K562 (cell line): ENCODE results near the gene PEX19. TPM values are rescaled to one million over a fixed set of nuclear protein-coding genes. Genes with fewer than 3 reads are reported as not detected.

ENCODE experiments used
- GATAD2B ChIP-seq: fragments of 450-650 bp; IDR thresholded peaks from 2 replicates; pipeline ENCODE4 v1.6.1; 2017; ENCODE audit warnings: mild to moderate bottlenecking, borderline replicate concordance
- RHOXF2B ChIP-seq: fragments of 250-450 bp; sonication (Bioruptor Pico); conservative IDR thresholded peaks from 2 replicates; pipeline ENCODE4 v1.5.1; 2021
- YY1 ChIP-seq, 3 experiments: IDR thresholded peaks; 2 replicates each; pipeline ENCODE4 v1.6.1; 2011; ENCODE audit warnings: low read length in 2 of 3, mild to moderate bottlenecking in 2 of 3, moderate library complexity in 2 of 3, borderline replicate concordance in 1 of 3, control low read depth in 1 of 3, low read depth in 1 of 3; ENCODE audit not compliant: insufficient read depth in 3 of 3, insufficient replicate concordance in 2 of 3, control insufficient read depth in 1 of 3, insufficient read length in 1 of 3; ENCODE audit errors: extremely low read depth in 1 of 3
- ZNF224 ChIP-seq: sonication (generic); formaldehyde crosslinking; IDR thresholded peaks from 2 replicates; pipeline ENCODE4 v1.8.0; 2022; ENCODE audit warnings: mild to moderate bottlenecking, missing genetic modification reagents
- ZNF311 ChIP-seq: fragments of 250-450 bp; sonication (Bioruptor Pico); IDR thresholded peaks from 2 replicates; pipeline ENCODE4 v1.4.0; 2020; ENCODE audit warnings: mild to moderate bottlenecking, moderate library complexity
- polyA plus RNA-seq, 8 experiments: library from polyadenylated mRNA; depleted of rRNA in 4 of 8; stranded (reverse) in 5 of 8; unstranded in 3 of 8; fragments of >200 nt; fragmentation: Nextera tagmentation in 2 of 8; fragmentation: Illumina TruSeq in 1 of 8; extraction: Ambion mirVana in 2 of 8; extraction: Trizol in 1 of 8; gene quantifications; 2 replicates each; pipeline versions ENCODE4 v1.2.1 to v1.2.3, GENCODE V29; 2011 to 2014; ENCODE audit warnings: inconsistent platforms in 1 of 8, missing spikeins in 1 of 8
- total RNA-seq, 7 experiments: library from RNA; depleted of rRNA in 6 of 7; stranded (reverse); fragments of >200 nt in 6 of 7; fragmentation: Illumina TruSeq in 2 of 7; extraction: Trizol in 2 of 7; gene quantifications; 2 replicates each; pipeline versions ENCODE4 v1.2.1 to v1.2.3, GENCODE V29; 2011 to 2021; ENCODE audit warnings: low replicate concordance in 1 of 7
- TF ChIP-seq, protein P1 (sequence below): fragments of 250-450 bp; sonication (Bioruptor Pico); IDR thresholded peaks from 2 replicates; pipeline ENCODE4 v1.5.0; 2020; ENCODE audit warnings: mild to moderate bottlenecking, borderline replicate concordance
- TF ChIP-seq, protein P2 (sequence below): fragments of 200-600 bp; sonication (generic); IDR thresholded peaks from one replicate; pipeline ENCODE4 v1.6.1; 2012; ENCODE audit warnings: mild to moderate bottlenecking, low read depth, low read length, inconsistent platforms
- TF ChIP-seq, protein P3 (sequence below): sonication (generic); formaldehyde crosslinking; IDR thresholded peaks from 2 replicates; pipeline ENCODE4 v1.5.0; 2020; ENCODE audit warnings: missing genetic modification reagents
- TF ChIP-seq, protein P4 (sequence below): fragments of 200-400 bp; formaldehyde crosslinking; IDR thresholded peaks from 2 replicates; pipeline ENCODE4 v1.6.1; 2017; ENCODE audit warnings: mild to moderate bottlenecking, low read depth, low read length, moderate library complexity

The PEX19 gene
- total and polyA plus RNA-seq, 9 of the 15 experiments (the other 6 are each of a cell fraction or from before 2014, with no cell fraction given) = 32.5 to 103 (median 59.8) TPM

DNA sequence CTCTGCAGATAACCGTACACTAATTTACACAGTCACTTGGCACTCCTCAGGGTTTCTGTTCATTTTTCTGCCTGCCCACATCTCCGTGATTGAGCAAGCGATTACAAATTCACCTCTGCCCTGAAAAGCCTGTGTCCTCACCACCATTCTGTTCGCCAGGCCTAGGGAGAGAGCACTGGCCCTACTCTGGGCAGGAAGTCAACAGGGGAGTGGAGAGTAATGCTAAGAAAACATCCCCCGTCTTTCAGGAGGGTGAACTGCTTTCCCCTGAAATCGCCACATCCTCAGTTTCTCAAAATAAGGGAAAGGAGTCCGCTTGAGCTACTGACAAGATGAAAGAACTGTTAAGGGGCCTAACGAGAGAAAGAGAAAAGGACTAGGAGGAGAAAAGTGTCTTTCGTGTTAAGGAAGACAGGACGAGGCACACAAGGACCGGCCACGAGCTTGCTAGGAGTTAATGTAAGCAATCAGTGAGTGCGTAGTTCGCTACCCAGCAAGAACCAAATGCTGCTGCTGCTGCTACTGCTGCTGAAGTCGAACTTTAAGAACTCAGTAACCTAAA lies 632 bp downstream of the PEX19 start (continued):
- TF ChIP-seq, protein P1, sequence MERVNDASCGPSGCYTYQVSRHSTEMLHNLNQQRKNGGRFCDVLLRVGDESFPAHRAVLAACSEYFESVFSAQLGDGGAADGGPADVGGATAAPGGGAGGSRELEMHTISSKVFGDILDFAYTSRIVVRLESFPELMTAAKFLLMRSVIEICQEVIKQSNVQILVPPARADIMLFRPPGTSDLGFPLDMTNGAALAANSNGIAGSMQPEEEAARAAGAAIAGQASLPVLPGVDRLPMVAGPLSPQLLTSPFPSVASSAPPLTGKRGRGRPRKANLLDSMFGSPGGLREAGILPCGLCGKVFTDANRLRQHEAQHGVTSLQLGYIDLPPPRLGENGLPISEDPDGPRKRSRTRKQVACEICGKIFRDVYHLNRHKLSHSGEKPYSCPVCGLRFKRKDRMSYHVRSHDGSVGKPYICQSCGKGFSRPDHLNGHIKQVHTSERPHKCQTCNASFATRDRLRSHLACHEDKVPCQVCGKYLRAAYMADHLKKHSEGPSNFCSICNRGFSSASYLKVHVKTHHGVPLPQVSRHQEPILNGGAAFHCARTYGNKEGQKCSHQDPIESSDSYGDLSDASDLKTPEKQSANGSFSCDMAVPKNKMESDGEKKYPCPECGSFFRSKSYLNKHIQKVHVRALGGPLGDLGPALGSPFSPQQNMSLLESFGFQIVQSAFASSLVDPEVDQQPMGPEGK (CRISPR knock-in tag) = no peak
- TF ChIP-seq ZNF311 (CRISPR knock-in tag) = no peak
- TF ChIP-seq YY1 (IDR thresholded peaks at IDR 0.05; ENCODE audit: borderline replicate concordance in 1 of 3, control insufficient read depth in 1 of 3, extremely low read depth in 1 of 3, insufficient read depth in 3 of 3, insufficient read length in 1 of 3, insufficient replicate concordance in 2 of 3, low read depth in 1 of 3, low read length in 2 of 3) = no peak
- TF ChIP-seq RHOXF2B = no peak
- no peak for TF ChIP-seq GATAD2B
- TF ChIP-seq, protein P2, sequence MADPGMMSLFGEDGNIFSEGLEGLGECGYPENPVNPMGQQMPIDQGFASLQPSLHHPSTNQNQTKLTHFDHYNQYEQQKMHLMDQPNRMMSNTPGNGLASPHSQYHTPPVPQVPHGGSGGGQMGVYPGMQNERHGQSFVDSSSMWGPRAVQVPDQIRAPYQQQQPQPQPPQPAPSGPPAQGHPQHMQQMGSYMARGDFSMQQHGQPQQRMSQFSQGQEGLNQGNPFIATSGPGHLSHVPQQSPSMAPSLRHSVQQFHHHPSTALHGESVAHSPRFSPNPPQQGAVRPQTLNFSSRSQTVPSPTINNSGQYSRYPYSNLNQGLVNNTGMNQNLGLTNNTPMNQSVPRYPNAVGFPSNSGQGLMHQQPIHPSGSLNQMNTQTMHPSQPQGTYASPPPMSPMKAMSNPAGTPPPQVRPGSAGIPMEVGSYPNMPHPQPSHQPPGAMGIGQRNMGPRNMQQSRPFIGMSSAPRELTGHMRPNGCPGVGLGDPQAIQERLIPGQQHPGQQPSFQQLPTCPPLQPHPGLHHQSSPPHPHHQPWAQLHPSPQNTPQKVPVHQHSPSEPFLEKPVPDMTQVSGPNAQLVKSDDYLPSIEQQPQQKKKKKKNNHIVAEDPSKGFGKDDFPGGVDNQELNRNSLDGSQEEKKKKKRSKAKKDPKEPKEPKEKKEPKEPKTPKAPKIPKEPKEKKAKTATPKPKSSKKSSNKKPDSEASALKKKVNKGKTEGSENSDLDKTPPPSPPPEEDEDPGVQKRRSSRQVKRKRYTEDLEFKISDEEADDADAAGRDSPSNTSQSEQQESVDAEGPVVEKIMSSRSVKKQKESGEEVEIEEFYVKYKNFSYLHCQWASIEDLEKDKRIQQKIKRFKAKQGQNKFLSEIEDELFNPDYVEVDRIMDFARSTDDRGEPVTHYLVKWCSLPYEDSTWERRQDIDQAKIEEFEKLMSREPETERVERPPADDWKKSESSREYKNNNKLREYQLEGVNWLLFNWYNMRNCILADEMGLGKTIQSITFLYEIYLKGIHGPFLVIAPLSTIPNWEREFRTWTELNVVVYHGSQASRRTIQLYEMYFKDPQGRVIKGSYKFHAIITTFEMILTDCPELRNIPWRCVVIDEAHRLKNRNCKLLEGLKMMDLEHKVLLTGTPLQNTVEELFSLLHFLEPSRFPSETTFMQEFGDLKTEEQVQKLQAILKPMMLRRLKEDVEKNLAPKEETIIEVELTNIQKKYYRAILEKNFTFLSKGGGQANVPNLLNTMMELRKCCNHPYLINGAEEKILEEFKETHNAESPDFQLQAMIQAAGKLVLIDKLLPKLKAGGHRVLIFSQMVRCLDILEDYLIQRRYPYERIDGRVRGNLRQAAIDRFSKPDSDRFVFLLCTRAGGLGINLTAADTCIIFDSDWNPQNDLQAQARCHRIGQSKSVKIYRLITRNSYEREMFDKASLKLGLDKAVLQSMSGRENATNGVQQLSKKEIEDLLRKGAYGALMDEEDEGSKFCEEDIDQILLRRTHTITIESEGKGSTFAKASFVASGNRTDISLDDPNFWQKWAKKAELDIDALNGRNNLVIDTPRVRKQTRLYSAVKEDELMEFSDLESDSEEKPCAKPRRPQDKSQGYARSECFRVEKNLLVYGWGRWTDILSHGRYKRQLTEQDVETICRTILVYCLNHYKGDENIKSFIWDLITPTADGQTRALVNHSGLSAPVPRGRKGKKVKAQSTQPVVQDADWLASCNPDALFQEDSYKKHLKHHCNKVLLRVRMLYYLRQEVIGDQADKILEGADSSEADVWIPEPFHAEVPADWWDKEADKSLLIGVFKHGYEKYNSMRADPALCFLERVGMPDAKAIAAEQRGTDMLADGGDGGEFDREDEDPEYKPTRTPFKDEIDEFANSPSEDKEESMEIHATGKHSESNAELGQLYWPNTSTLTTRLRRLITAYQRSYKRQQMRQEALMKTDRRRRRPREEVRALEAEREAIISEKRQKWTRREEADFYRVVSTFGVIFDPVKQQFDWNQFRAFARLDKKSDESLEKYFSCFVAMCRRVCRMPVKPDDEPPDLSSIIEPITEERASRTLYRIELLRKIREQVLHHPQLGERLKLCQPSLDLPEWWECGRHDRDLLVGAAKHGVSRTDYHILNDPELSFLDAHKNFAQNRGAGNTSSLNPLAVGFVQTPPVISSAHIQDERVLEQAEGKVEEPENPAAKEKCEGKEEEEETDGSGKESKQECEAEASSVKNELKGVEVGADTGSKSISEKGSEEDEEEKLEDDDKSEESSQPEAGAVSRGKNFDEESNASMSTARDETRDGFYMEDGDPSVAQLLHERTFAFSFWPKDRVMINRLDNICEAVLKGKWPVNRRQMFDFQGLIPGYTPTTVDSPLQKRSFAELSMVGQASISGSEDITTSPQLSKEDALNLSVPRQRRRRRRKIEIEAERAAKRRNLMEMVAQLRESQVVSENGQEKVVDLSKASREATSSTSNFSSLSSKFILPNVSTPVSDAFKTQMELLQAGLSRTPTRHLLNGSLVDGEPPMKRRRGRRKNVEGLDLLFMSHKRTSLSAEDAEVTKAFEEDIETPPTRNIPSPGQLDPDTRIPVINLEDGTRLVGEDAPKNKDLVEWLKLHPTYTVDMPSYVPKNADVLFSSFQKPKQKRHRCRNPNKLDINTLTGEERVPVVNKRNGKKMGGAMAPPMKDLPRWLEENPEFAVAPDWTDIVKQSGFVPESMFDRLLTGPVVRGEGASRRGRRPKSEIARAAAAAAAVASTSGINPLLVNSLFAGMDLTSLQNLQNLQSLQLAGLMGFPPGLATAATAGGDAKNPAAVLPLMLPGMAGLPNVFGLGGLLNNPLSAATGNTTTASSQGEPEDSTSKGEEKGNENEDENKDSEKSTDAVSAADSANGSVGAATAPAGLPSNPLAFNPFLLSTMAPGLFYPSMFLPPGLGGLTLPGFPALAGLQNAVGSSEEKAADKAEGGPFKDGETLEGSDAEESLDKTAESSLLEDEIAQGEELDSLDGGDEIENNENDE = no peak
- TF ChIP-seq, protein P3, sequence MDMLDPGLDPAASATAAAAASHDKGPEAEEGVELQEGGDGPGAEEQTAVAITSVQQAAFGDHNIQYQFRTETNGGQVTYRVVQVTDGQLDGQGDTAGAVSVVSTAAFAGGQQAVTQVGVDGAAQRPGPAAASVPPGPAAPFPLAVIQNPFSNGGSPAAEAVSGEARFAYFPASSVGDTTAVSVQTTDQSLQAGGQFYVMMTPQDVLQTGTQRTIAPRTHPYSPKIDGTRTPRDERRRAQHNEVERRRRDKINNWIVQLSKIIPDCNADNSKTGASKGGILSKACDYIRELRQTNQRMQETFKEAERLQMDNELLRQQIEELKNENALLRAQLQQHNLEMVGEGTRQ (CRISPR knock-in tag) = no peak
- TF ChIP-seq, protein P4, sequence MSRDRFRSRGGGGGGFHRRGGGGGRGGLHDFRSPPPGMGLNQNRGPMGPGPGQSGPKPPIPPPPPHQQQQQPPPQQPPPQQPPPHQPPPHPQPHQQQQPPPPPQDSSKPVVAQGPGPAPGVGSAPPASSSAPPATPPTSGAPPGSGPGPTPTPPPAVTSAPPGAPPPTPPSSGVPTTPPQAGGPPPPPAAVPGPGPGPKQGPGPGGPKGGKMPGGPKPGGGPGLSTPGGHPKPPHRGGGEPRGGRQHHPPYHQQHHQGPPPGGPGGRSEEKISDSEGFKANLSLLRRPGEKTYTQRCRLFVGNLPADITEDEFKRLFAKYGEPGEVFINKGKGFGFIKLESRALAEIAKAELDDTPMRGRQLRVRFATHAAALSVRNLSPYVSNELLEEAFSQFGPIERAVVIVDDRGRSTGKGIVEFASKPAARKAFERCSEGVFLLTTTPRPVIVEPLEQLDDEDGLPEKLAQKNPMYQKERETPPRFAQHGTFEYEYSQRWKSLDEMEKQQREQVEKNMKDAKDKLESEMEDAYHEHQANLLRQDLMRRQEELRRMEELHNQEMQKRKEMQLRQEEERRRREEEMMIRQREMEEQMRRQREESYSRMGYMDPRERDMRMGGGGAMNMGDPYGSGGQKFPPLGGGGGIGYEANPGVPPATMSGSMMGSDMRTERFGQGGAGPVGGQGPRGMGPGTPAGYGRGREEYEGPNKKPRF = no peak
- TF ChIP-seq ZNF224 (CRISPR knock-in tag) = no peak
